ENCODE measurements around the gene TRPC4AP. TPM values are rescaled to one million over a fixed set of nuclear protein-coding genes. Genes with fewer than 3 reads are reported as not detected.

The TRPC4AP gene
- total RNA-seq, 4 donors from 2014 or later, result 58.4 to 67.4 (median 63.5) TPM

GRCh38 chr20:35008411-35009342 lies 83.9 kb downstream of the TRPC4AP start:
- intact Hi-C loops (cut with DNase I; ENCODE audit: low total_unique reads) (loop anchor here (2.0 kb wide), 1 partner anchor 30 kb away; no protein-coding TSS in a partner anchor), in situ Hi-C loops (cut with MboI; ENCODE audit: low sequenced_read_pairs in 4 of 4) (no loop called here)
- no peak overlapping the region for H3K4me3 ChIP-seq
- no peaks in the 10 kb centered on the region for H3K27me3 ChIP-seq
- TF ChIP-seq CTCF (IDR thresholded peaks at IDR 0.05 in 4 of 5, conservative IDR thresholded peaks at IDR 0.05 in 1 of 5), result no peak
- TF ChIP-seq POLR2A (IDR thresholded peaks at IDR 0.05), result peak in 1 of 2 donors; percentile 58
- DNase-seq, result peak; percentile 87 to 97
- peaks cover 10 to 13% of the 10 kb centered on the region in 2 donors for H3K4me1 ChIP-seq
- H3K9me3 ChIP-seq, result no peaks in the 10 kb centered on the region
- H3K27ac ChIP-seq, result peak overlapping the region; percentile 84 to 95 (median 88)
- H3K36me3 ChIP-seq, result peaks cover 0 to 85% of the 10 kb centered on the region in 2 donors
- peak; percentile 95 to 97 for ATAC-seq

- DNase-seq (peak; percentile 1 to 13), ATAC-seq (no peak)
- peak overlapping the region; percentile 84 to 95 (median 88) for H3K27ac ChIP-seq
- no peak overlapping the region for H3K4me3 ChIP-seq
- no peaks in the 10 kb centered on the region for H3K27me3 ChIP-seq
- H3K9me3 ChIP-seq, result no peaks in the 10 kb centered on the region
- intact Hi-C loops (cut with DNase I; ENCODE audit: low total_unique reads) (loop anchor here (2.0 kb wide), 1 partner anchor 29 kb away; no protein-coding TSS in a partner anchor), in situ Hi-C loops (cut with MboI; ENCODE audit: low sequenced_read_pairs in 4 of 4) (no loop called here)
- peaks cover 0 to 88% of the 10 kb centered on the region in 2 donors for H3K36me3 ChIP-seq
- H3K4me1 ChIP-seq, result peaks cover 9 to 13% of the 10 kb centered on the region in 2 donors
- TF ChIP-seq POLR2A (IDR thresholded peaks at IDR 0.05), result no peak
- TF ChIP-seq CTCF (IDR thresholded peaks at IDR 0.05 in 4 of 5, conservative IDR thresholded peaks at IDR 0.05 in 1 of 5), result no peak
Measured at GRCh38 chr20:35007891-35008290, 84.7 kb downstream of the TRPC4AP start.

- DNase-seq (peak; percentile 0 to 27), ATAC-seq (no peak)
- Histone ChIP-seq H3K36me3 (peaks cover 0 to 88% of the 10 kb centered on the region in 2 donors), H3K27ac (peak overlapping the region; percentile 84 to 95 (median 88)), H3K4me1 (peaks cover 9 to 13% of the 10 kb centered on the region in 2 donors), H3K27me3 (no peaks in the 10 kb centered on the region), H3K9me3 (no peaks in the 10 kb centered on the region), H3K4me3 (no peak overlapping the region)
- in situ Hi-C loops (cut with MboI; ENCODE audit: low sequenced_read_pairs in 4 of 4) (no loop called here), intact Hi-C loops (cut with DNase I; ENCODE audit: low total_unique reads) (no loop called here)
- TF ChIP-seq CTCF (IDR thresholded peaks at IDR 0.05 in 4 of 5, conservative IDR thresholded peaks at IDR 0.05 in 1 of 5) (no peak), POLR2A (IDR thresholded peaks at IDR 0.05) (no peak)
Measured at GRCh38 chr20:35007413-35007812, 85.2 kb downstream of the TRPC4AP start.

- peak overlapping the region; percentile 84 to 95 (median 88) for H3K27ac ChIP-seq
- H3K36me3 ChIP-seq, result peaks cover 0 to 86% of the 10 kb centered on the region in 2 donors
- no peaks in the 10 kb centered on the region for H3K9me3 ChIP-seq
- H3K4me3 ChIP-seq, result no peak overlapping the region
- in situ Hi-C loops (cut with MboI; ENCODE audit: low sequenced_read_pairs in 4 of 4), result no loop called here
- TF ChIP-seq POLR2A (IDR thresholded peaks at IDR 0.05) (peak in 1 of 2 donors; percentile 10), CTCF (IDR thresholded peaks at IDR 0.05 in 4 of 5, conservative IDR thresholded peaks at IDR 0.05 in 1 of 5) (no peak)
- DNase-seq, result peak in 1 of 2 donors; percentile 1
- intact Hi-C loops (cut with DNase I; ENCODE audit: low total_unique reads), result no loop called here
- peaks cover 9 to 13% of the 10 kb centered on the region in 2 donors for H3K4me1 ChIP-seq
- ATAC-seq, result no peak
- H3K27me3 ChIP-seq, result no peaks in the 10 kb centered on the region
Measured at GRCh38 chr20:35006531-35006971, 86.1 kb downstream of the TRPC4AP start.

Measured in gastrocnemius medialis (tissue), 4 donors.